ENCODE measurements around the gene PTPRCAP. TPM values are rescaled to one million over a fixed set of nuclear protein-coding genes. Genes with fewer than 3 reads are reported as not detected.

PTPRCAP gene
- total RNA-seq, 6 donors from 2014 or later, result 12.8 to 34.0 (median 18.0) TPM

DNA sequence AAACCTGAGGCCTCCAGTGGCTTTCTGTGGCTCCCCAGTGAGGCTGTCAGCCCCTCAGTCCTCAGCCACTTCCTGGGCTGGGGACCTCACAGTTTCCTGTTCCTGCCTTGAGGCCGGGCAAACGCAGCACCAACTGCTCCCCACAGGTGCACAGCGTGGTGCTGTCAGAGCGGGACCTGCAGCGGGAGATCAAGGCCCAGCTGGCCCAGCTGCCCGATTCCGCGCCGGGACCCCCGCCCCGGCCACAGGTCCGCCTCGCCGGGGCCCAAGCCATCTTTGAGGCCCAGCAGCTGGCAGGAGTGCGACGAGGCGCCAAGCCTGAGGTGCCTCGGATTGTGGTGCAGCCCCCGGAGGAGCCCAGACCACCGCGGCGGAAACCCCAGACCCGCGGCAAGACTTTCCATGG is 28.2 kb downstream of the PTPRCAP start:
- H3K27ac ChIP-seq, result peak overlapping the region in 2 of 4 donors; percentile 57 to 60
- H3K4me3 ChIP-seq, result peak overlapping the region in 3 of 4 donors; percentile 4 to 26 (median 24)
- 61% methylated on average over 18 of the region's 24 CpGs; no CpG with 5 or more reads in 1 of the 2 donors for WGBS, 2 donors
- H3K36me3 ChIP-seq, result no peaks in the 10 kb centered on the region
- DNase-seq (peak in 1 of 2 donors; percentile 84), ATAC-seq (ENCODE audit: low FRiP score in 2 of 2) (no peak)
- TF ChIP-seq EP300 (IDR thresholded peaks at IDR 0.05) (no peak), POLR2AphosphoS5 (IDR thresholded peaks at IDR 0.05) (peak in 1 of 2 donors; percentile 16), POLR2A (IDR thresholded peaks at IDR 0.05) (no peak)
- TF ChIP-seq, protein P1, sequence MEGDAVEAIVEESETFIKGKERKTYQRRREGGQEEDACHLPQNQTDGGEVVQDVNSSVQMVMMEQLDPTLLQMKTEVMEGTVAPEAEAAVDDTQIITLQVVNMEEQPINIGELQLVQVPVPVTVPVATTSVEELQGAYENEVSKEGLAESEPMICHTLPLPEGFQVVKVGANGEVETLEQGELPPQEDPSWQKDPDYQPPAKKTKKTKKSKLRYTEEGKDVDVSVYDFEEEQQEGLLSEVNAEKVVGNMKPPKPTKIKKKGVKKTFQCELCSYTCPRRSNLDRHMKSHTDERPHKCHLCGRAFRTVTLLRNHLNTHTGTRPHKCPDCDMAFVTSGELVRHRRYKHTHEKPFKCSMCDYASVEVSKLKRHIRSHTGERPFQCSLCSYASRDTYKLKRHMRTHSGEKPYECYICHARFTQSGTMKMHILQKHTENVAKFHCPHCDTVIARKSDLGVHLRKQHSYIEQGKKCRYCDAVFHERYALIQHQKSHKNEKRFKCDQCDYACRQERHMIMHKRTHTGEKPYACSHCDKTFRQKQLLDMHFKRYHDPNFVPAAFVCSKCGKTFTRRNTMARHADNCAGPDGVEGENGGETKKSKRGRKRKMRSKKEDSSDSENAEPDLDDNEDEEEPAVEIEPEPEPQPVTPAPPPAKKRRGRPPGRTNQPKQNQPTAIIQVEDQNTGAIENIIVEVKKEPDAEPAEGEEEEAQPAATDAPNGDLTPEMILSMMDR (IDR thresholded peaks at IDR 0.05), result no peak
- no peaks in the 10 kb centered on the region for H3K27me3 ChIP-seq
- no peaks in the 10 kb centered on the region for H3K9me3 ChIP-seq
- peaks cover 3 to 29% (median 19%) of the 10 kb centered on the region in 4 donors for H3K4me1 ChIP-seq

- TF ChIP-seq POLR2A (IDR thresholded peaks at IDR 0.05) (no peak), EP300 (IDR thresholded peaks at IDR 0.05) (no peak), POLR2AphosphoS5 (IDR thresholded peaks at IDR 0.05) (no peak)
- TF ChIP-seq, protein P1 (IDR thresholded peaks at IDR 0.05), result no peak
- WGBS, 2 donors, result 73 to 75% methylated on average over 5 to 18 of the region's 18 CpGs
- Histone ChIP-seq H3K4me3 (no peak overlapping the region), H3K27me3 (no peaks in the 10 kb centered on the region), H3K9me3 (no peaks in the 10 kb centered on the region), H3K36me3 (no peaks in the 10 kb centered on the region), H3K27ac (peak overlapping the region in 2 of 4 donors; percentile 57 to 60), H3K4me1 (peaks cover 4 to 36% (median 21%) of the 10 kb centered on the region in 4 donors)
- ATAC-seq (ENCODE audit: low FRiP score in 2 of 2), result no peak
- peak in 1 of 2 donors; percentile 34 for DNase-seq
Observed at GRCh38 chr11:67408437-67409200, 28.9 kb downstream of the PTPRCAP start.

DNA sequence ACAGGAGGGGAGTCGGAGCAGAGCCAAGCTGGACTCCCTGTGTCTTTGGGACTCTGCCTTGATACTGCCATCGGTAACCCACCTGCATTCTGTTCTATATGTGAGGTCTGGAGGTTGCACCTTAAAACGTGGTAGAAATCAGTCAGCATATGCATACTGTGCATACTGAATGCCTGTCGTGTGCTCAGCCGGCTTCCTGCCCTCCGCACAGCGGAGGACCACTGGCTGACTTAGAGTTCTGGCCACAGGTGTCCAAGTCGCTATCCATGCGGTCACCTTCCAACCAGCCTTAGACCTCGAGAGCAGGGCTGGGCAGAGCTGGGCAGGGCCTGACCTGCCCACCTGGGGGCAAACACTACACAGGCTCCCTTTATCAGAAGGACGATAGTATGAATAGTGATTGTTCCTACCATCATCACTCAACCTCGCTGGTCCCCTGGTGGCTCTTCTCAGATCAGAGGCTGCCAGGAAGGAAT is 29.8 kb downstream of the PTPRCAP start:
- no peaks in the 10 kb centered on the region for H3K27me3 ChIP-seq
- peak overlapping the region in 1 of 4 donors; percentile 57 for H3K27ac ChIP-seq
- peak in 1 of 2 donors; percentile 31 for DNase-seq
- H3K36me3 ChIP-seq, result no peaks in the 10 kb centered on the region
- H3K9me3 ChIP-seq, result no peaks in the 10 kb centered on the region
- H3K4me1 ChIP-seq, result peaks cover 13 to 44% (median 29%) of the 10 kb centered on the region in 4 donors
- ATAC-seq (ENCODE audit: low FRiP score in 2 of 2), result no peak
- TF ChIP-seq, protein P1 (IDR thresholded peaks at IDR 0.05), result no peak
- no peak overlapping the region for H3K4me3 ChIP-seq
- 62 to 68% methylated on average over 4 to 12 of the region's 12 CpGs for WGBS, 2 donors

- no peak for ATAC-seq (ENCODE audit: low FRiP score in 2 of 2)
- Histone ChIP-seq H3K27me3 (no peaks in the 10 kb centered on the region), H3K36me3 (no peaks in the 10 kb centered on the region), H3K27ac (peak overlapping the region in 1 of 4 donors; percentile 39), H3K4me1 (peaks cover 19 to 50% (median 35%) of the 10 kb centered on the region in 4 donors), H3K9me3 (no peaks in the 10 kb centered on the region), H3K4me3 (no peak overlapping the region)
- TF ChIP-seq POLR2A (IDR thresholded peaks at IDR 0.05) (no peak), POLR2AphosphoS5 (IDR thresholded peaks at IDR 0.05) (no peak), EP300 (IDR thresholded peaks at IDR 0.05) (no peak)
- TF ChIP-seq, protein P1 (IDR thresholded peaks at IDR 0.05), result no peak
- WGBS, 2 donors, result 59 to 60% methylated on average over 8 to 12 of the region's 12 CpGs
- peak in 1 of 2 donors; percentile 66 for DNase-seq
Observed at GRCh38 chr11:67406969-67407687, 30.4 kb downstream of the PTPRCAP start.
